Kidney capillary endothelial cell (primary cell): ENCODE results near the gene PVALEF.

Experiments used
- DNase-seq: peaks from one replicate; pipeline ENCODE4 v3.0.0-alpha.2; 2018; ENCODE audit warnings: low spot score

PVALEF gene

GRCh38 chr17:81165246-81166032 is at the start of gene PVALEF:
Gene PVALEF, plus strand, starts transcription at chr17:81165507. Its CDS starts 15,720 bp downstream, at chr17:81181227.
- DNase-seq, result no peak

GRCh38 chr17:81115749-81116464 is 49.4 kb upstream of the PVALEF start:
- DNase-seq, result no peak

- DNase-seq, result no peak
These were observed 48.6 kb upstream of the PVALEF start for GRCh38 chr17:81116704-81117103.

GRCh38 chr17:81117672-81118198 is 47.6 kb upstream of the PVALEF start:
- DNase-seq, result no peak

- DNase-seq, result no peak
These were observed 46.7 kb upstream of the PVALEF start for GRCh38 chr17:81118308-81119221.

- DNase-seq, result peak; percentile 96
These were observed 45.8 kb upstream of the PVALEF start for GRCh38 chr17:81119223-81120148.

GRCh38 chr17:81120149-81120484 is 45.2 kb upstream of the PVALEF start:
- DNase-seq, result no peak

GRCh38 chr17:81120695-81121621 is 44.3 kb upstream of the PVALEF start:
- DNase-seq, result no peak

- no peak for DNase-seq
These were observed 43.2 kb upstream of the PVALEF start for GRCh38 chr17:81121841-81122733.

GRCh38 chr17:81123052-81124048 is 42.0 kb upstream of the PVALEF start:
- no peak for DNase-seq

- DNase-seq, result no peak
These were observed 40.9 kb upstream of the PVALEF start for GRCh38 chr17:81124377-81124776.

- no peak for DNase-seq
These were observed 39.7 kb upstream of the PVALEF start for GRCh38 chr17:81125573-81126081.

GRCh38 chr17:81126281-81127132 is 38.8 kb upstream of the PVALEF start:
- DNase-seq, result no peak

- no peak for DNase-seq
These were observed 38.2 kb upstream of the PVALEF start for GRCh38 chr17:81127133-81127455.

- DNase-seq, result no peak
These were observed 37.7 kb upstream of the PVALEF start for GRCh38 chr17:81127526-81128177.

- no peak for DNase-seq
These were observed 37.0 kb upstream of the PVALEF start for GRCh38 chr17:81128338-81128737.
